Measurements from ENCODE around the gene EFTUD2. TPM values are rescaled to one million over a fixed set of nuclear protein-coding genes. Genes with fewer than 3 reads are reported as not detected.

The EFTUD2 gene
- total RNA-seq, 2 experiments from 2014 or later, result 73.5 to 148 TPM

- Histone ChIP-seq H3K79me2 (ENCODE audit: insufficient read depth, low read depth, low read length) (no peaks in the 10 kb centered on the region), H3K4me1 (ENCODE audit: insufficient read depth, low read length, poor library complexity, severe bottlenecking) (no peaks in the 10 kb centered on the region), H2AFZ (ENCODE audit: low read length) (no peak overlapping the region), H3K9me2 (ENCODE audit: insufficient read depth, low read length) (no peaks in the 10 kb centered on the region), H4K20me1 (ENCODE audit: insufficient read depth, low read length) (no peaks in the 10 kb centered on the region), H3K27ac (ENCODE audit: low read depth, low read length, poor library complexity, severe bottlenecking) (no peak overlapping the region), H3K9me3 (ENCODE audit: low read length) (no peaks in the 10 kb centered on the region), H3K36me3 (ENCODE audit: insufficient read depth, low read length) (peaks cover 73% of the 10 kb centered on the region), H3K4me3 (ENCODE audit: low read depth, low read length, poor library complexity, severe bottlenecking) (no peak overlapping the region), H3K4me2 (ENCODE audit: low read length) (no peak overlapping the region)
- intact Hi-C loops (cut with micrococcal nuclease; ENCODE audit: unreplicated experiment), result no loop called here
- BruUV-seq (replicated peaks), result no TSS peak
- ChIA-PET POLR2A (no interaction called here), CTCF (ENCODE audit: unreplicated experiment) (no interaction called here)
- DNase-seq (ENCODE audit: low spot score), result no peak
- TF ChIP-seq CTCF (conservative IDR thresholded peaks at IDR 0.05; ENCODE audit: low read length) (no peak), EZH2phosphoT487 (IDR thresholded peaks at IDR 0.05; ENCODE audit: borderline replicate concordance, low read depth, low read length) (no peak)
Measured at GRCh38 chr17:44927696-44928095, 28.5 kb upstream of the EFTUD2 start.

- POLR2A ChIA-PET, result interaction anchor here (0.6 kb wide), 1 partner anchor 102 kb away, joined by 5 read pairs; no protein-coding TSS in a partner anchor
- CTCF ChIA-PET (ENCODE audit: unreplicated experiment), result no interaction called here
- BruUV-seq (replicated peaks), result no TSS peak
Measured at GRCh38 chr17:44926821-44927525, 27.7 kb upstream of the EFTUD2 start.

More at GRCh38 chr17:44926821-44927525, 27.7 kb upstream of the EFTUD2 start:
- H3K4me3 ChIP-seq (ENCODE audit: low read depth, low read length, poor library complexity, severe bottlenecking), result no peak overlapping the region
- H2AFZ ChIP-seq (ENCODE audit: low read length), result no peak overlapping the region
- H3K9me2 ChIP-seq (ENCODE audit: insufficient read depth, low read length), result no peaks in the 10 kb centered on the region
- no peak overlapping the region for H3K4me2 ChIP-seq (ENCODE audit: low read length)
- H3K4me1 ChIP-seq (ENCODE audit: insufficient read depth, low read length, poor library complexity, severe bottlenecking), result no peaks in the 10 kb centered on the region
- H3K79me2 ChIP-seq (ENCODE audit: insufficient read depth, low read depth, low read length), result no peaks in the 10 kb centered on the region
- no peak for DNase-seq (ENCODE audit: low spot score)
- TF ChIP-seq CTCF (conservative IDR thresholded peaks at IDR 0.05; ENCODE audit: low read length) (no peak), EZH2phosphoT487 (IDR thresholded peaks at IDR 0.05; ENCODE audit: borderline replicate concordance, low read depth, low read length) (no peak)
- peaks cover 66% of the 10 kb centered on the region for H3K36me3 ChIP-seq (ENCODE audit: insufficient read depth, low read length)
- intact Hi-C loops (cut with micrococcal nuclease; ENCODE audit: unreplicated experiment), result no loop called here
- no peaks in the 10 kb centered on the region for H3K9me3 ChIP-seq (ENCODE audit: low read length)
- H3K27ac ChIP-seq (ENCODE audit: low read depth, low read length, poor library complexity, severe bottlenecking), result no peak overlapping the region
- H4K20me1 ChIP-seq (ENCODE audit: insufficient read depth, low read length), result no peaks in the 10 kb centered on the region

All from OCI-LY7 (cell line).